Liver (tissue), 9 donors: ENCODE data around the gene CHN1. TPM values are rescaled to one million over a fixed set of nuclear protein-coding genes. Genes with fewer than 3 reads are reported as not detected.

Experiments
- DNase-seq: peaks from one replicate; pipeline ENCODE4 v3.0.0-alpha.2; 2017; ENCODE audit warnings: low spot score
- H3K27ac ChIP-seq, 2 donors: one replicate each; pipeline ENCODE4 v1.7.0; 2013; ENCODE audit warnings: inconsistent platforms in 2 of 2, low read length in 2 of 2, control low read depth in 1 of 2, low read depth in 1 of 2, mild to moderate bottlenecking in 1 of 2
- H3K27me3 ChIP-seq, 4 donors: one replicate each; pipeline versions ENCODE4 v1.6.1 to v1.7.0; 2013; ENCODE audit warnings: low read length in 3 of 4, inconsistent platforms in 1 of 4, mild to moderate bottlenecking in 1 of 4, moderate library complexity in 1 of 4; ENCODE audit not compliant: control insufficient read depth in 4 of 4, insufficient read depth in 4 of 4
- H3K36me3 ChIP-seq, 4 donors: one replicate each; pipeline versions ENCODE4 v1.6.1 to v1.7.0; 2013; ENCODE audit warnings: low read length in 3 of 4, mild to moderate bottlenecking in 3 of 4, low read depth in 1 of 4, moderate library complexity in 1 of 4; ENCODE audit not compliant: control insufficient read depth in 4 of 4, insufficient read depth in 3 of 4
- H3K4me1 ChIP-seq, 4 donors: one replicate each; pipeline versions ENCODE4 v1.6.1 to v1.7.0; 2013; ENCODE audit warnings: low read length in 3 of 4, mild to moderate bottlenecking in 3 of 4, moderate library complexity in 1 of 4; ENCODE audit not compliant: control insufficient read depth in 4 of 4, insufficient read depth in 4 of 4
- H3K4me3 ChIP-seq, 3 donors: one replicate each; pipeline versions ENCODE4 v1.6.1 to v1.7.0; 2013; ENCODE audit warnings: low read length in 3 of 3, control low read depth in 1 of 3, low read depth in 1 of 3, mild to moderate bottlenecking in 1 of 3
- H3K9ac ChIP-seq, 2 donors: one replicate each; pipeline ENCODE4 v1.7.0; 2013; ENCODE audit warnings: low read length in 2 of 2, mild to moderate bottlenecking in 2 of 2, moderate library complexity in 2 of 2, control low read depth in 1 of 2, low read depth in 1 of 2
- H3K9me3 ChIP-seq, 4 donors: one replicate each; pipeline versions ENCODE4 v1.6.1 to v1.7.0; 2013; ENCODE audit warnings: low read length in 3 of 4; ENCODE audit not compliant: control insufficient read depth in 4 of 4
- EGR1 ChIP-seq, 2 donors: IDR thresholded peaks; 2 replicates each; pipeline ENCODE4 v1.6.1; 2016 to 2018; ENCODE audit warnings: antibody characterized with exemption in 2 of 2, low read depth in 2 of 2
- FOXA1 ChIP-seq: IDR thresholded peaks from 2 replicates; pipeline ENCODE4 v1.6.1; 2016; ENCODE audit warnings: antibody characterized with exemption
- GABPA ChIP-seq, 2 donors: IDR thresholded peaks in 1 of 2; conservative IDR thresholded peaks in 1 of 2; 2 replicates each; pipeline ENCODE4 v1.6.1; 2016; ENCODE audit warnings: antibody characterized with exemption in 2 of 2, mild to moderate bottlenecking in 1 of 2, moderate library complexity in 1 of 2
- HNF4A ChIP-seq, 2 donors: conservative IDR thresholded peaks; 2 replicates each; pipeline ENCODE4 v1.6.1; 2016; ENCODE audit warnings: antibody characterized with exemption in 2 of 2, mild to moderate bottlenecking in 2 of 2
- HNF4G ChIP-seq: IDR thresholded peaks from 2 replicates; pipeline ENCODE4 v1.6.1; 2016; ENCODE audit warnings: antibody characterized with exemption
- JUND ChIP-seq, 2 donors: IDR thresholded peaks; 2 replicates each; pipeline ENCODE4 v1.6.1; 2016; ENCODE audit warnings: antibody characterized with exemption in 2 of 2
- NR2F2 ChIP-seq: IDR thresholded peaks from 2 replicates; pipeline ENCODE4 v1.6.1; 2016; ENCODE audit warnings: antibody characterized with exemption
- RAD21 ChIP-seq, 2 donors: IDR thresholded peaks; 2 replicates each; pipeline ENCODE4 v1.6.1; 2016; ENCODE audit warnings: antibody characterized with exemption in 2 of 2, mild to moderate bottlenecking in 2 of 2
- SP1 ChIP-seq: IDR thresholded peaks from 2 replicates; pipeline ENCODE4 v1.6.1; 2018; ENCODE audit warnings: antibody characterized with exemption, mild to moderate bottlenecking
- YY1 ChIP-seq: IDR thresholded peaks from 2 replicates; pipeline ENCODE4 v1.6.1; 2016; ENCODE audit warnings: antibody characterized with exemption, mild to moderate bottlenecking
- WGBS: extraction: QIAGEN DNeasy Blood & Tissue Kit; methylation state at CpG from one replicate; pipeline ENCODE4 v1.1.7; 2013; 5-methylcytosine and 5-hydroxymethylcytosine counted together
- polyA plus RNA-seq, 2 donors: library from polyadenylated mRNA; stranded (reverse) in 1 of 2; unstranded in 1 of 2; fragments of 200-250 nt in 1 of 2; fragments of >200 nt in 1 of 2; fragmentation: Nextera tagmentation in 1 of 2; extraction: Ambion mirVana in 1 of 2; gene quantifications; one replicate each; pipeline versions ENCODE4 v1.2.1 to v1.2.3, GENCODE V29; 2013 to 2015
- total RNA-seq, 2 donors: library from RNA; depleted of rRNA; stranded (reverse); fragments of >200 nt; gene quantifications; one replicate each; pipeline ENCODE4 v1.2.3, GENCODE V29; 2014
- TF ChIP-seq, protein P1 (sequence below): IDR thresholded peaks from 2 replicates; pipeline ENCODE4 v1.6.1; 2016; ENCODE audit warnings: antibody characterized with exemption
- TF ChIP-seq, protein P2 (sequence below): IDR thresholded peaks from 2 replicates; pipeline ENCODE4 v1.6.1; 2016; ENCODE audit warnings: antibody characterized with exemption
- donor health status: healthy.
- donor health status: healthy.
- donor health status: healthy.
- donor health status: healthy.
- donor health status: healthy.

CHN1 gene
- total and polyA plus RNA-seq, 4 donors, result 0.66 to 1.6 (median 1.1) TPM

DNA sequence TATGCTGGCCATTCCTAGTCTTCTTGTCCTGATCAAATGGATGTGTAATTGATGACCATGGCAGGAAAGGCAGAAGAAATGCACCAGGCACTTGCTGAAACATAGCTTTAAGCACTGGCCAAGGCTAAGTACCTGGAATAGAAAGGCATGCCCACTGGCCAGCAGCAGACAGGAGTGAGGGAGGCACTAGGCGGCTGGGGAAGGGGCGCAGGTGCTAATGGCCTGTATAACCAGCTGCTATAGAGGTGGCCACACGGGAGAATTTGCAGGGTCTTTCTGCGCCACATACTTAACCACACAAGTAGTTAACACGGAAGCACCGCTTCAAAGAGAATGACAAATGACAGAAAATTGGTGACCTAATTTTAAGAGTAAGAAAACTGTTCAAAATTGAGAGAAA, 174.6 kb downstream of the CHN1 start (continued):
- TF ChIP-seq GABPA (IDR thresholded peaks at IDR 0.05 in 1 of 2, conservative IDR thresholded peaks at IDR 0.05 in 1 of 2), result no peak
- no peak for TF ChIP-seq HNF4G
- no peak for TF ChIP-seq HNF4A (conservative IDR thresholded peaks at IDR 0.05)
- no peak for TF ChIP-seq FOXA1
- no peak for TF ChIP-seq YY1

DNA sequence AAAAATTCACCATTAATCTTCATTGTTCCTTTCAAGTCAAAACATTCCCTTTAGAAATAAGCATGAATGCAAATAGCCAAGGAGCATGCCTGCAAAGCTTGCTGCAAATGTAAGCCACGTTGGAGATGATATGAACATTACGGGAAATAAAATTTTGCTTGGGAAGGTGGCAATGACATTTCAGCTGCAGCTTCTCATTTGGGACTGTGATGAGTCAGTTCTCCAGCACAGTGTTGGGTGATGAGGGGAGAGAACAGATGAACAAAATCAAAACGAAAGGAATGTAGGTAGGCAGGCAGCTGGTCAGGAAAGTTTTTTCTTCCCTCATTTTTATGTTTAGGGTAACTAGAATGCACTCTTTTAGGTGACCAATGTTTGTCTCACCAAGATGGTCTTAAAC, 175.6 kb downstream of the CHN1 start:
- no peaks in the 10 kb centered on the region for H3K4me1 ChIP-seq
- H3K9me3 ChIP-seq, result no peaks in the 10 kb centered on the region
- TF ChIP-seq NR2F2 (no peak), JUND (IDR thresholded peaks at IDR 0.05) (no peak), RAD21 (IDR thresholded peaks at IDR 0.05) (no peak), FOXA1 (no peak)
- TF ChIP-seq, protein P1, sequence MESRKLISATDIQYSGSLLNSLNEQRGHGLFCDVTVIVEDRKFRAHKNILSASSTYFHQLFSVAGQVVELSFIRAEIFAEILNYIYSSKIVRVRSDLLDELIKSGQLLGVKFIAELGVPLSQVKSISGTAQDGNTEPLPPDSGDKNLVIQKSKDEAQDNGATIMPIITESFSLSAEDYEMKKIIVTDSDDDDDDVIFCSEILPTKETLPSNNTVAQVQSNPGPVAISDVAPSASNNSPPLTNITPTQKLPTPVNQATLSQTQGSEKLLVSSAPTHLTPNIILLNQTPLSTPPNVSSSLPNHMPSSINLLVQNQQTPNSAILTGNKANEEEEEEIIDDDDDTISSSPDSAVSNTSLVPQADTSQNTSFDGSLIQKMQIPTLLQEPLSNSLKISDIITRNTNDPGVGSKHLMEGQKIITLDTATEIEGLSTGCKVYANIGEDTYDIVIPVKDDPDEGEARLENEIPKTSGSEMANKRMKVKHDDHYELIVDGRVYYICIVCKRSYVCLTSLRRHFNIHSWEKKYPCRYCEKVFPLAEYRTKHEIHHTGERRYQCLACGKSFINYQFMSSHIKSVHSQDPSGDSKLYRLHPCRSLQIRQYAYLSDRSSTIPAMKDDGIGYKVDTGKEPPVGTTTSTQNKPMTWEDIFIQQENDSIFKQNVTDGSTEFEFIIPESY, result no peak
- H3K4me3 ChIP-seq, result no peak overlapping the region
- no peak overlapping the region for H3K27ac ChIP-seq
- H3K9ac ChIP-seq, result no peak overlapping the region
- WGBS, result 80% methylated on average over 3 of the region's 3 CpGs
- H3K36me3 ChIP-seq, result no peaks in the 10 kb centered on the region
- H3K27me3 ChIP-seq, result no peaks in the 10 kb centered on the region
- no peak for DNase-seq

DNA sequence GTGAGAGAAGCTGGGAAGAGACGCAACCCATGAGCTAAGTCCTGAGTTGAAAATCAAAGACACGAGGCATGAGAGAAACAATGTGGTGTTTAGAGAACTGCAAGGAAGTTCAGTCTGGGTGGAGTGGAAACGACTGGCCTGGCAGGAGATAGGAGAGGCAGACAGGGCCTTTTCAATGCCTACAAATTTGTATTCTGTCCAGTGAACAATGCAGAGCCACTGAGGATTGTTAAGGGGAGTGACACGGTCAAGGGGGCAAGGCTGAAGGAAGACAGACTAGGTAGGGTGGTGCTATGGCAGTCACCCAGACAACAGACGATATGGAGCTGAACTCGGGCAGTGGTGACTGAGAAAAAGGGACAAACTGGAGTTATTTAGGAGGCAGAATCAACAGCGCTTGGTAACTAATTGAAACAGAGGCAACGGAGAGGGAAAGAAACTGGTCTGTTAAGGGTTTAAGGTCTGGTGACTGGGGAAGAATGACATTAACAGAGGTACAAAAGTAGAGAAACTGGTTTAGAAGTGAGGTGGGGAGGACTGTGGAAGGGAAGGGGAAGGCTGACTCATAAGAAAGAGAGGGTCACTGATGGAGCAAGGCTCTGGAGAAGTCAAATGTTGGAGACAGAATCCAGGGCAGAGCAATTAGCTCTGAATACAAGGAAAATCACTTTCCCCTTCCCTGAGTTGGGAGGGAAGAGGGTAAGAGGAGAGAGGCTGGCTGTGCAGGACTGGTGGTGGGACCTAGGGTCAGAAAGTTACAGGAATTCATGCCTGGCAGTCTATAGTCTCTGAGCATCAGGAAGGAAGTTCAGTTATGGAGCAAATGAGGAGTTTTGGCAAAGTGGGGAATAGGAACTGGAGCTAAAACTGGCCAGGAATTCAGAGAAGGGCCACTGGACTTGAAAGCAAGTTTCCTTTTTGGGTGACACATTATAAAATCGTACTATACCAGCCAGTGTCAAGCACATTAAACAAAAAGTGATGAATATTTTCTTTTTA, 177.5 kb downstream of the CHN1 start:
- H3K27ac ChIP-seq, result no peak overlapping the region
- no peak for DNase-seq
- H3K27me3 ChIP-seq, result no peaks in the 10 kb centered on the region
- TF ChIP-seq NR2F2, result peak; percentile 26
- TF ChIP-seq, protein P2, sequence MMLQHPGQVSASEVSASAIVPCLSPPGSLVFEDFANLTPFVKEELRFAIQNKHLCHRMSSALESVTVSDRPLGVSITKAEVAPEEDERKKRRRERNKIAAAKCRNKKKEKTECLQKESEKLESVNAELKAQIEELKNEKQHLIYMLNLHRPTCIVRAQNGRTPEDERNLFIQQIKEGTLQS, result no peak
- no peaks in the 10 kb centered on the region for H3K4me1 ChIP-seq
- H3K4me3 ChIP-seq, result no peak overlapping the region
- H3K36me3 ChIP-seq, result no peaks in the 10 kb centered on the region
- H3K9ac ChIP-seq, result no peak overlapping the region
- WGBS, result 67% methylated on average over 9 of the region's 9 CpGs
- H3K9me3 ChIP-seq, result no peaks in the 10 kb centered on the region

DNA sequence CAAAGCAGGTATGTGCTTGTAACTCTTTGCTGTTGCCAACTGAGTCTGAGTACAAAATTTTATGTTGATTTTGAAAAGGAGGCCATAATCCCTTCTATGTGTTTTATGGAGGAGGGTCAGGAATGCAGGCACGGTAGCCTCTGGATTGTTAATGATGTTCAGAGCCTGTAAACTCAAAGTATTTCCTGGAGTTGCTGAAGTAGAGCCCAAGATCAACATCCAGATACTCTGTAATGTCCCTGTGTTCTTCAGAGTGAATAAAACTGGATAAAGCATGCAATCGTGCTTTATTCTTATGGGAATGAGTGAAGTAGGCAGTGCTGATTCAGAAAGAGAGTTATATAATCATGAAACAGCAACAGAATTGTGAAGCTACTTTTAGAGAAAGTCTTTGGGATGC, 179.1 kb downstream of the CHN1 start:
- no peak for DNase-seq
- H3K27me3 ChIP-seq, result no peaks in the 10 kb centered on the region
- H3K4me1 ChIP-seq, result no peaks in the 10 kb centered on the region
- WGBS, result 74% methylated on average over 2 of the region's 2 CpGs
- H3K36me3 ChIP-seq, result no peaks in the 10 kb centered on the region
- TF ChIP-seq FOXA1, result no peak
- TF ChIP-seq, protein P1, result no peak
- no peak for TF ChIP-seq SP1
- TF ChIP-seq GABPA (IDR thresholded peaks at IDR 0.05 in 1 of 2, conservative IDR thresholded peaks at IDR 0.05 in 1 of 2), result no peak
- TF ChIP-seq HNF4A (conservative IDR thresholded peaks at IDR 0.05), result no peak
- no peak for TF ChIP-seq RAD21 (IDR thresholded peaks at IDR 0.05)
- TF ChIP-seq JUND (IDR thresholded peaks at IDR 0.05), result no peak
- TF ChIP-seq EGR1 (IDR thresholded peaks at IDR 0.05; ENCODE audit: low read depth in 2 of 2), result no peak
- TF ChIP-seq, protein P2, result no peak
- H3K9ac ChIP-seq, result no peak overlapping the region
- H3K27ac ChIP-seq, result no peak overlapping the region
- no peak overlapping the region for H3K4me3 ChIP-seq
- no peaks in the 10 kb centered on the region for H3K9me3 ChIP-seq
